HL-60 (cell line): Measurements from ENCODE around the gene GGA2.

Experiments used
- CTCF ChIP-seq: IDR thresholded peaks from one replicate; pipeline ENCODE4 v1.5.1; 2011; ENCODE audit warnings: low read length, control low read depth, inconsistent platforms; ENCODE audit not compliant: insufficient read depth
- REST ChIP-seq: IDR thresholded peaks from 2 replicates; pipeline ENCODE4 v1.6.1; 2012; ENCODE audit warnings: low read depth; ENCODE audit not compliant: insufficient replicate concordance

- TF ChIP-seq CTCF (no peak), REST (no peak)
Measured at GRCh38 chr16:23466162-23466885, 44.0 kb downstream of the GGA2 start.
